Measurements from ENCODE around the gene PIGS. TPM values are rescaled to one million over a fixed set of nuclear protein-coding genes. Genes with fewer than 3 reads are reported as not detected.
"Not testable (repeated sequence)": the region's sequence is repeated elsewhere in the genome, so short reads cannot be mapped to it uniquely, and the experiment has no call there.

Gene PIGS
- polyA plus RNA-seq, 1 donor, result 44.4 TPM

DNA sequence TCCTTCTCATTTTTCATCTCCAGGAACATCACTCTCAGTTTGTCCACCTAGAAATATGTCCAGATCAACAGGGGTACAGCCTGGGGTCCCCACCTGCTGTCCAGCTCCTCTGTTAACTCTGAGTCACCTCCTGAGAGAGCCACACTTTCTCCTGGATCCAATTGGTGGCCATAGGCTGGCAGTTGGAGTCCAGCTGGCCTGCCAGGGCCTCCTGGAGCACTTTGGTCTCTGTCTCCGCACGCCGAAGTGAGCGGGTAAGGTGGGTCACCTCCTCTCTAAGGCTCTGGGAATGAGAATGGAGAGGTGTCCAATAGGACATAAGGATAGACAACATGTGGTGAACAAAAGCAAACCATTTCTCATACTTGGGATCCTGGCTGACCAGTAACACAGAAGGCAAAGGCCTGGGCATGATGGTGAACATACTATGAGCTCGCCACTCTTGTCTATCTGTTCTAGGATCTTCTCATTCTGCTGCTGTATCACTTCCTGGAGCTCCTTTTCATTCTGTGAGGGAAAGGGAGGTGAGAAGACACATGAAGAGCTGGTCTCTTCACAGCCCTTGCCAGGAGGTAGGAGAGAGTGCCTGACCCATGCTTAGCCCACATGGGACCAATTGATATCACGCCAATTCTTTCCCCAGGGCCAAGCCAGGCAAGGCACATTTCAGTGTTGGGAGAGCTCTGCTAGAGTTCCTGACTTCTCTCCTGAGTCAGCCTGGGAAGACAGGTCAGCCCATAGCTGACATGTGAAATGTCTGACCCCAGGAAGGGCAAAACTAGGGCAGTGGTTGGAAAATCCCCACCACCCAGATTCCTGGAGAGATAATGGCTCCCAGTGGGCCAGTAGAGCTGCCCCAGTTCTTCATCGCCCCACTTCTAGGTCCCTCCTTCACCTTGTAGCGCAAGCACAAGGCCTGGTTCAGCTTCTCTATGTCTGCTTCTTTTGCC, 7.2 kb upstream of the PIGS start:
- DNase-seq (ENCODE audit: low read depth), result no peak

DNA sequence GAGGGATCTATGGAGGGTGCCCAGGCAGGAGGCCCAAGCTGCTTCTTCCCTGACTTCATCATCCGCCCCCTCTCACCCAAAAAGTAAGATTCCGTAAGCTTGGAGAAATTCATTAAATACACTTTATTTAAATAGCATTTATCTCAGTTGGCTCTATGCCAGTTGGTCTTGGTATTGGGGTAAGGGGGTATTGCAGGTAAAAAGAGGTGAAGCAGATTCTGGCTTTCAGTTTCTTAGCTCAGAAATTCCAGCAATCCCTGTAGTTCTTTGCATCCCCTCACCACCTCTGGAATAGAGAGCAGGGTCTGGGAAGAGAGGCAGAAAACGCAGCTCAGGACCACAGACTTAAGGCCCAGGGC, 6.1 kb upstream of the PIGS start:
- no peak for DNase-seq (ENCODE audit: low read depth)

DNA sequence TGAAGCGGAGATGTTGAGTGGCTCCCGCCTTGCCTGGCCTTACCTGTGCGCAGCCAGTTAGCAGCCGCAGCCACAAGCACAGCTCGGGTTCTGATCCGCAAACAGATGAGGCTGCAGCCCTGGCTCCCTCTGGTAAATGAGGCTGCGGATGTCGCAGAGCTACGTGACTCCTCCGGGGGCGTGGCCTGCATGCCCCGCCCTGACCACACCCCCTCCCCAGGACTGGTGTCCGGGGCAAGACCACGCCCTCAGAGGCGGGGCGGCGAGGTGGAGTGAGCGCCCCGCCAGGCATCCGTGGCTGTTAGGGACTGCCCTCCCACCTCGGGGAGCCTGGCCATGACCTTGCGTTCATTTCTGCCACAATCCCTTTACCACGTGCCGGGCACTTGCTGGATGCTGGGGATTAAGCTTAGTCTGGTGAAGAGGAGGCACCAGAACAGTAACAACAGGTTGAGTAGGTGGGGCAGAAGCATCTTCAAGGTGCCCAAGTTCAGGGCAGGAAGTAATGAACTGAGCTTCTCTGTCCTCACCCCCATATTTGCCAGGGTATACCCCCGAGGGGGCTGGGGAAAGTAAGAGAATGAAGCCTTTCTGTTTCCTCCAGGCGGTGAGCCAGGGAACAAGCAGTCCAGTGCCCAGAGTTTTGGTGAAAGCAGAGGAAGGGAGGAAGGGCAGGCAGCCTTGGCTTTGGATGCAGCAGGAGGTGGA, 5.6 kb upstream of the PIGS start, which contains the start of gene ALDOC:
Gene ALDOC, minus strand, starts transcription at position 138 of the 708 bp plus-strand sequence. CDS start 1,363 bp downstream, outside the sequence.
- peak; percentile 48 for DNase-seq (ENCODE audit: low read depth)

DNA sequence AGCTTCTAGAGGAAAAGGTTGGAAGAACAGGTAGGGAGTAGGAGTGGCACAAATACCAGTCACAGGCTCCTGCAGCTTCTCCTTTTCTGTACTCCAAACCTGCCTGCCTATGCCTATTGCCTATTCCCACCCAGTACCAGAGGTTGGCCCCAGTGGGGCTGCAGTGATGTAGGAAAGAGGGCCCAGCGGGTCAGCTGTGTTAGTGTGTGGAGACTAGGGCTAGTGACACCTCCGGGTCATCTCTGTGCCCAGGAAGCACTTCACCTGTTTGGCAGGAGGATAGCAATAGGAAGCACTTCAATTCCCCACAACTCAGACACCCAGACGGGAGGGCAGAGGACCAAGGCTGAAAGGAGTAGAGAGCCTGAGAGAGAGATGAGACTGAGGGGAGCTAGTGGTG, 4.7 kb upstream of the PIGS start:
- DNase-seq (ENCODE audit: low read depth), result not testable (repeated sequence)

DNA sequence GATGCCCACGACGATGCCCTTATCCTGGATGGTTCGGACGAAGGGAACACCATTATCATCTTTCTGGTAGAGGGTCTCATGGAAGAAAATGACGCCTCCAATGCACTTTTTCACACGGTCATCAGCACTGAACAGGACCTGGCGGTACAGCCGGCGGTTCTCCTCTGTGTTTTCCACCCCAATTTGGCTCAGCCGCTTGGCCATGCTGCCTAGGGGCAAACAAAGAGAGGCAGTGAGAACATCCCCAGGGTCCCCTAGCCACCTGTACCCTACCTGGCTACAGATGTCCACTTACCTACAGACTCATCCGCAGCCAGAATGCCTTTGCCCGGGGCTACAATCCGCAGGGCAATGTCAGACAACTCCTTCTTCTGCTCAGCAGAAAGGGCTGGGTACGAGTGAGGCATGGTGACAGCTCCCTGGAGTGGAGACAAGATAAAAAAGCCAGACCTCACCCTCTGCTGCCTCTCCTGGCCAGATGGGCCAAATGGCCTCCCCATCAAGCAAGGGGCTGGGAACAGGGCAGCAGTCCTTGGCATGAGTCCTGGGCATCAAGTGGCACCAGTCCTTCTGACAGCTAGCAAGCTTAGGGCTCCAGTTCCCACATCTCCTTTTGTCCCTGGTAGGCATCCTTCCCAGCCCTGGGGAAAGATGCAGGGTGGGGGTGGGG, 3.9 kb upstream of the PIGS start:
- no peak for DNase-seq (ENCODE audit: low read depth)

DNA sequence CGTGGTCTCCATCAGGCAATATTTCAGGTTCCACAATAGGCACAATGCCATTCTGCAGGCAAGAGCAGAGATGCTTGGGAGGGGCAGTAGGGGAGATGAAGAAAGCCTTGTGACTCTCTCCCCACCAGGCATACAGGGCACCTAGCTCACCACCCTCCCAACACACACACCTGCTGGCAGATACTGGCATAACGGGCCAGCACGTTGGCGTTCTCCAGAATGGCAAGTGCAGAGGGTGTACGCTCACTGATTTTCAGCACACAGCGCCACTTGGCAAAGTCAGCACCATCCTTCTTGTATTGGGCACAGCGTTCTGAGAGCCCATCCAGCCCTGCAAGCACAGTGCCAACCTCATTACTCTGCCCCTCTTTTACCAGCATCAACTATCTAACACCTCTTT, 3.2 kb upstream of the PIGS start:
- no peak for DNase-seq (ENCODE audit: low read depth)

DNA sequence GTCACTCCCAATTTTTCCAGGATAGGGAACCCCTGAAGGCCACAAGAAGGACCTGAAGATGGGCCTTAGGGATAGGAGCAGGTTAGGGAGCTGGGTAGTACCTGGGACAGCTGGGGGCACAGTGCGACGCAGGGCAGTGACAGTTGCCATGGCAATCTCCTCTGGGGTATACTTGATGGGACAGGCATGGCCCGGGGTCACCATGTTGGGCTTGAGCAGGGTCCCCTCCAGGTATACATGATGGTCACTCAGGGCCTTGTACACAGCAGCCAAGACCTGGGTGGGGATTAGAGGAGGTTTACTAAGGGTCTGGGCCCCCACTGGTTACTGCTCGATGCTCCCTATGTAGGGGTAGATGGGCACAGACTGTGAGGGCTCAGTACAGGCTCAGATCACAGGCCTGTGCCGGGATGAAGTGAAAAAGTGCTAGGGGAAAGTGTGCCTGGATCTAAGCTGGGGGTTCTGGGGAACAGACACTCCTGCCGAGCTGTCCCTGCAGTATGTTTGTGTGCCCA, 2.7 kb upstream of the PIGS start:
- no peak for DNase-seq (ENCODE audit: low read depth)

DNA sequence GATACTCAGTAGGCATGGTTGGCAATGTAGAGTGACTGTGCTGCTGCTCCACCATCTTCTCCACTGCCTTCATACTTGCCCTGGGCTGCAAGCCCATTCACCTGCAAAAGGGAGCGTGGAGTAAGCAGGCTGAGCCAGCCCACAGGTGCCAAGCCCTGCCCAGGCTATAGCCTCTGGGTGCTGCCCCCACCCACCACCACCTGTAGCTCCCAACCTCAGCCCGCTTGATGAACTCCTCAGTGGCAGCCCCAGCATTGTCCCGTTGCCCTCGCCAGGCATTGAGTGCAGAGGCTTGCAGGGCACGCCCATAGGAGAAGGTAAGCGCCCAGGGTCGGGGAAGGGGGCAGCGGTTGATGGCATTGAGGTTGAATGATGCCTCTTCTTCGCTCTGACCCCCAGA, 2.2 kb upstream of the PIGS start:
- DNase-seq (ENCODE audit: low read depth), result no peak

DNA sequence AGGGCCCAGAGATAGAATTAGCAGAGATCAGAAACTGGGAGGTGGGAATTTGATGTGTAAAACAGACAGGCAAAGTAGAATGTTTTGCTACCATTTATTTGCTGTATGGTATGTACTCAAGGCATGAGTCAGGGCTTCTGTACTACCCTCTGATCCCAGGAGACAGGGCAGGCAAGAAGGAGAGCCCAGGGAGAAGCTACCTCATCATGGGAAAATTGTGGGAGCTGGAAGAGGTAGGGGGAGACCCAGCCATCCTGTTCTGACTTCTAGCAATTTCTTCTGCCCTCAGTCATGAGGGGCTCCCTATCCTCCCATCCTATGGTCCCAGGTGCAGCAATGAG, 1.7 kb upstream of the PIGS start:
- DNase-seq (ENCODE audit: low read depth), result no peak

DNA sequence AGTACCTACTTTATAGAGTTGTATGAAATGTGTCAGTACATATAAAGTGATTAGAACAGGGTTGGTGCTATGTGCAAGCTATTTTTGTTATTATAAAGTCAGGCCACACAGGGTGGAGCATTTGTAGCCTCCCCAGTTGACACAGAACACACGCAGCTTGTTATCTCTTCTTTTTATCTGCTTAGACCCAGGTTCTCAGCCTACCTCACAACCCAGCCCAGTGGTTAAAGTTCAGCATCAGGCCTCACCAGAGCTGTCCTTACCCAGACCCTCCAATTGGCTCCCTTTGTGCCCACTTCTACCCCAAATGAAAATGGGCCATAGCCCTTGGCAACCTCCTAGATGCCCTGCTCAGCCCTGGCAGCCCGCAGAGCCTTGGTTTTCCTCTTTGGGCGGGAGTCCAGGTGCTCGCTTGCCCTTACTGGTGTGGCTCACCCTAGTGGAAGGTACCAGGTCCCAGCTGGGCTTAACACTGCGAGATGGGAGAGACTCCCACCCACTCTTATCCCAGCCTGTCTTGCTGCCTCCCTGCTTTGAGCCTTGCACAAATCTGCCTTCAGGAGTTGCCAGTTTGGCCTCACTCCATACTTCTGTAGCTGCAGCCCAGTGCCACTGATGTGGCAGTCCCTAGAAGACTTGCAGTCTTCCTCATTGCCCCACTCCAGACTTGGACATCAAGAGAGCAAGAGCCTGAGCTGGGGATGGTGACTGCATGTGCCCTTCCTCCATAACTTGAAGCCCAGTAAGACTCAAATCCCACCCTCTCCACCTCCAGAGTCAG, 1.1 kb upstream of the PIGS start:
- no peak for DNase-seq (ENCODE audit: low read depth)

DNA sequence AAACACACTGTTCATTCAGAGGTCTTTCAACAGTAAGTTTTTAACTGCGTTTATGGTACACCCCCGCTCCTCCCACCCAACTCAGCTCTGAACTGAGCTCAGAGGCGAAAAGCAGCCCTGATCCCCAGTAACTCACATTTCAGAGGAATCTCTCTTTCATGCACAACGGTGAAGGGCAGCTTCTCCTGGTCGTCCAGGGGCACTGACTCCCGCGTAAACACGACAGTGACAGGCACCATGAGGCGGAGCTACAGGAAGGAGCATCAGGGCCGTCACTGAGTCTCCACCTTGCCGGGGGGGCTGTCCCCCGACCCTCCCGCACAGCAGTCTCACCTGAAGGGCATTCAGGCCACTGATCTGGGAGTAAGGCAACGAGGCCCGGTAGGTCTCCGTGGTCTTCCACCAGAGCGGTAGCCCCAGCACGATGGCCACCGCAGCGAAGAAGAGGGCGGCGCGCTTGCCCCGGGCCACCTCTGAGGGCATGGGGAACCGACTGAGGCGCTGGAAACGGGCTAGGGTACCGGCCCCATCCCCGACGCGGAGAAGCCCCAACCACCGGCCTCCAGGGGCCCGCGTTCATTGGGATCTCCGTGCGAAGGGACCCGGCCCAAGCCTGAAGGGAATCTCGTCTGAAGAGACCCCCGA, 486 bp downstream of the PIGS start:
- DNase-seq (ENCODE audit: low read depth), result no peak

DNA sequence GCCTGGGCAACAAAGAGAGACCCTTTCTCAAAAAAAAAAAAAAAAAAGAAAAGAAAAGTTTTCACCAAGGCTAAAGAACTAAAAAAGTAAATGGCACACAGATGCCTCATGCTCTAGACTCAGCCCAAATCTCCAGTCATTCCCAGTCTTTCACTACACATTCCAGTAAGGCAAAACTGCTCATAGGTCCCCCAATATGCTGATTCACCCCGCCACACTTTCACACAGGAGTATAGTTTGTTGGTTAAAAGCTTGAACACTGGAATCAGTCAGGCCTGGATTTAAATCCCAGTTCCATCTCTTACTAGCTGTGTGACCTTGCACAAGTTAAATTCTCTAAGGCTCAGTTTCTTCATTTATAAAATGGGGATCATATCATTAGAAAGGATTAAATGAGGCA, 1.9 kb downstream of the PIGS start:
- DNase-seq (ENCODE audit: low read depth), result no peak

DNA sequence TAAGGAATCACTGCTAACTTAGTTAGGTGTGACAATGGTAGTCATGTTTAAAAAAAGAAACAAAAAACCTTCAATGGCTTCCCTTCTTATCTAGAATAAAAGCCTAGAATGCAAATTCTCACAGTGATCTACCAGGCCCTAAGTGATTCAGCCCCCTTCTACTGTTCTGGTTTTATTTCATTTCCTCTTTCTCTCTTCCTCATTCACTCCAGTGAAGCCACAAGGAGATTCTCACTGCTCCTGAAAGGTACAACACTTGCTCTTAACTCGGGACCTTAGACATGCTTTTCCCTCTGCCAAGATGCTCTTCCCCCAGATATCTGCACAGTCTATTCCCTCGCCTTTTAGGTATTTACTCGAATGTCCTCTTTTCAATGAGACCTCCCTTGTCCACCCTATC, 3.7 kb downstream of the PIGS start:
- no peak for DNase-seq (ENCODE audit: low read depth)

DNA sequence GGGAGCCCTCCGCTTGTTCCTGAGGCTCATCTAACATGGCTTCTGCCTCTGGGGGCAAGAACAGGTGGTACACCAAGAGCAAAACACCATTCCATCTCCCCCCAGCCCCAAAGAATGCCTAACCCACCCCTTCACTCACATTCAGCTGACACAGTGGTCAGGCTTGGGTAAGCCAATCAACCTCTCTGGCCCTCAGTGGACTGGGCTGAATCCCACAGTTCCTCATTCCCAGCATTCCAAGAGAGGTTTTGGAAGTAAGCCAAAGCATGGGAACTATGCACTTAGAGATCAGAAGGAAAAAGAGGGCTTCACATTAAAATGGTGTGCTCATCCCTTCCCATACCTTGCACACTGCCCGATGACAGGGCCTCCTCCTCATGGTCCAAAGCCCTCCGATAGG, 7.8 kb downstream of the PIGS start:
- no peak for DNase-seq (ENCODE audit: low read depth)

DNA sequence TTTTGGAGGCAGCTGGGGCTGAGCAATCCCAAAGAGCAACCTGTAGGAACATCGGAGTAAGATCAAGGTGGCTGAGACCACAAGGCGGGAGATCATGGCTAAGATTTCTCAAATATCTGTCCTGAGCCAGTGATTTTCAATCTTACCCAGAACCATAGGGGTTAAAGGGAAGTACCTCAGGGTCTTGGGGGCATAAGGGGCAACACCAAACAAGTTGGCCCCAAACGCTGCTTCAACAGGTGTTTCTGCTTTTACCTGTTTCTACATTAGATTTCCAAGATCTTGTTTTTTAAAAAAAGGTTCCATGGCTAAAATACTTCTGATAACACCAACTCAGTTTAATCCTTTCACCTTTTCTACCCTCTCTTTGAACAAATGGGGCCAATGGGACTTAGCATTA, 16.3 kb downstream of the PIGS start:
- no peak for DNase-seq (ENCODE audit: low read depth)

DNA sequence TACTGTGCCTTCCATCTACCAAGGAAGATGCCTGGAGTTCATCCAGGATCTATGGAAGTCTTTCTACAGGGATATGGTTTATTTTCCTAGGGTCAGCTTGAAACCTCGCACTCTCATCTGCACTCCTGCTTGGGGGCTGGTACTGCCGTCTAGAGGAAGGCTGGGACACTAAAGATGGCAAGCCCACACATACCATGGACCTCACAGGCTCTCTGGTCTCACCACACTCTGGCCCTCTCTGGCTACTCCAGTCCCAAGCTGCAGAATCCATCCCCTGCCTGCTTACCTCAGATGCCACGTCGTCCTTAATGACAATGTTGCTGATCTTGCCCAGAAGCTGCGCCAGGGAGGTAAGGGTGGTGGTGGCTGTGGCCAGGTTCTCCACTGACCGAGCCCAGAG, 16.8 kb downstream of the PIGS start:
- no peak for DNase-seq (ENCODE audit: low read depth)

DNA sequence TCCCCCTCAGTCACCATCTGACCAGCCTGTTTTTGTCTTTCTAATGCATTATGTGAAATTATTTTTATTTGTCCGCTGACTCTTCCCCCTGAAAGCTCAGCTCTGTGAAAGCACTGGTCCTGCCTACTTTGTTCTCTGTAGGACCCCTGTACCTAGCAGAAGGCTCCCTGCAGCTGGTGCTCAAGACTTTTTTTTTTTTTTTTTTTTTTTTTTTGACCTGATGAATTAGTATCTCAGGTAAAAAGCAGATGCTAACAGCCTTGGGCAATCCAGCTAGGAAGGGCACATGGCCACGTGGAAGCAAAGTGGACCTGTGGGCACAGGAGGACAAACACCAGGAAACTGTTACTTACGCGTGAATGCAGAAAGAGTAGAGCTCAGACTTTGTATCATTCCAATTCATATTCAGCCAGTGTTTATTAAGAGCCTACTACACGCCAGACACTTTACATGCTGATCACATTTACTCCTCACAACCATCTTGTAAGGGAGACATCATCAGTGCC, 18.3 kb downstream of the PIGS start:
- no peak for DNase-seq (ENCODE audit: low read depth)

DNA sequence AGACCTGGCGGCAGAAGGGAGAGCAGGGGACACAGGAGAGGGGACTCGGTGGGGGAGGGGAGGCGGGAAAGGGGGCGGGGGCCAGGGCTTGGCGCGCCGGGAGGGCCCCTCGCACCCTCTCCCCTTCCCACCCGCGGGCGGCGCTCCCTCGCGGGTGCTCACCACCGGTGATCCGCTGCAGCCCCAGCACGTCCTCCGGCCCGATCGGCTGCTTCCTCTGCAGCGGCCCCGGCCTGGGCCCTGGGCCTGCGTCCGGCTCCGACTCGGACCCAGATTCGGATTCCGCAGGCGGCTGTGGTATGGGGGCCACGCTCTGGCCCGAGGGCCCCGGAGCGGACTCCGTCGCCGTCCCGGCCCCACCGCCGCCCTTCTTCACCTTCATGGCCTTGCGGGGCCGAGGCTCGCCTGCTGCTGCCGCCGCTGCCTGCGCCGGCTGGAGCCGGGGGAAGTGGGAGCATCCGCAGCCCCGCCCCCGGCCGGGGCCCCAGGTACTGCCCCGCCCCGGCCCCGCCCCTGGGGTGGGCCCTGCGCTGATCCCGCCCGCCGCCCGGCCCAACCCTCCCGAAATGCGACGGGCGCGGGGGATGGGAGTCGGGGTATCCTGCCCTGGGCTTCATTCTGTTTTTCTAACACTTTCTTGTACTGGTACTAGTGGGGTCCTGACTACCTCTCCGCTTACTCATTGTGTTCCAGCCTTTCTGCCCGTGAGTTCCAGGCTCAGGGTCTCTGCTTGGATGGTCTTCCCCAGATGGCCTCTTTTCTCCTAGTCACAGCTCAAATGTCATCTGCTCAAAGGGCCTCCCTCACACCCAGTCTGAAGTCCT, 18.9 kb downstream of the PIGS start, which contains the start of gene UNC119:
Gene UNC119, minus strand, starts transcription at position 449 of the 824 bp plus-strand sequence. Its CDS starts 67 bp downstream, at position 382.
- peak; percentile 40 for DNase-seq (ENCODE audit: low read depth)

DNA sequence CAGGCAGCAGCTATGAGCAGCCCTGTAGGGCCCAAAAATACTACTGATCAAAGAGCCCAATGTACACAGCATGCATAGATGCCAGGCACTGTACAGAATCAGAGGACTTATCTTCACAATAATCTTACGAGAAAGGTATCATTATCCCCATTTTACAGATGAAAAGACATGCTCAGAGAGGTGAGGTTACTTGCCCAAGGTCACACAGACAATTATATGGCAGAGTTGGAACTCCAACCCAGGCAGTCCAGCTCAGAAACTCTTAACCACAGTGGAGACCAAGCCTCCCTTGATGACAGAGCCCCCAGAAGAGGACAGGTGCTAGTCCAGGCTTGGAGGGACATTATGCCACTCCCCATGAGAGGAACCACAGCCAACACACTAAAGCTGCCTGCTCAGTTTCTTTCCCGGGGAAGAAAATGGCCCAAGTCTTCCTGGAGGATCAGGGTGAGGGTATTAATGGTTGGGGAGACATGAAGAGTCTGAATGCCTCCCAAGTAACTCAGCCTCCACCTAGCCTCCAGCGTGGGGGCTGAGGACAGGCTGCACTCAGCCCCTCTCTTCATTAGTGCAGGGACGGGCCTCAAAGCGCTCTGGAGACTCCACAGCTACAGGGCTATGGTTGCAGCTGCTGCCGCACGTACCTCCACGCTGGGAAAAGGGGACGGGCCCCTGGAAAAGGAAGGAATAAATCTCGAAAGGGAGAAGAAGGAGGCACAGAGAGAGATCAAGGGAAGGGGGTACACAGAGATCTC, 19.7 kb downstream of the PIGS start:
- no peak for DNase-seq (ENCODE audit: low read depth)
